IPS-20b (cell line): ENCODE data around the gene EIPR1.

Experiments used
- H3K27ac ChIP-seq: one replicate; pipeline ENCODE4 v1.5.1; 2013; ENCODE audit warnings: low read length
- H3K27me3 ChIP-seq: 2 replicates; pipeline ENCODE4 v1.6.1; 2013; ENCODE audit warnings: mild to moderate bottlenecking, low read length, inconsistent platforms; ENCODE audit not compliant: insufficient read depth
- H3K36me3 ChIP-seq: 2 replicates; pipeline ENCODE4 v1.6.1; 2013; ENCODE audit warnings: low read depth, mild to moderate bottlenecking, inconsistent platforms, low read length, moderate library complexity; ENCODE audit not compliant: insufficient read depth
- H3K4me1 ChIP-seq: 2 replicates; pipeline ENCODE4 v1.6.1; 2013; ENCODE audit warnings: mild to moderate bottlenecking, control low read depth, inconsistent platforms, low read length, moderate library complexity; ENCODE audit not compliant: insufficient read depth
- H3K4me3 ChIP-seq: 2 replicates; pipeline ENCODE4 v1.5.1; 2013; ENCODE audit warnings: mild to moderate bottlenecking, low read length, inconsistent platforms
- H3K9ac ChIP-seq: 2 replicates; pipeline ENCODE4 v1.6.1; 2013; ENCODE audit warnings: low read depth, mild to moderate bottlenecking, inconsistent platforms, low read length, moderate library complexity
- H3K9me3 ChIP-seq: 2 replicates; pipeline ENCODE4 v1.6.1; 2013; ENCODE audit warnings: mild to moderate bottlenecking, low read depth, low read length, inconsistent platforms; ENCODE audit not compliant: insufficient read depth

Gene EIPR1

DNA sequence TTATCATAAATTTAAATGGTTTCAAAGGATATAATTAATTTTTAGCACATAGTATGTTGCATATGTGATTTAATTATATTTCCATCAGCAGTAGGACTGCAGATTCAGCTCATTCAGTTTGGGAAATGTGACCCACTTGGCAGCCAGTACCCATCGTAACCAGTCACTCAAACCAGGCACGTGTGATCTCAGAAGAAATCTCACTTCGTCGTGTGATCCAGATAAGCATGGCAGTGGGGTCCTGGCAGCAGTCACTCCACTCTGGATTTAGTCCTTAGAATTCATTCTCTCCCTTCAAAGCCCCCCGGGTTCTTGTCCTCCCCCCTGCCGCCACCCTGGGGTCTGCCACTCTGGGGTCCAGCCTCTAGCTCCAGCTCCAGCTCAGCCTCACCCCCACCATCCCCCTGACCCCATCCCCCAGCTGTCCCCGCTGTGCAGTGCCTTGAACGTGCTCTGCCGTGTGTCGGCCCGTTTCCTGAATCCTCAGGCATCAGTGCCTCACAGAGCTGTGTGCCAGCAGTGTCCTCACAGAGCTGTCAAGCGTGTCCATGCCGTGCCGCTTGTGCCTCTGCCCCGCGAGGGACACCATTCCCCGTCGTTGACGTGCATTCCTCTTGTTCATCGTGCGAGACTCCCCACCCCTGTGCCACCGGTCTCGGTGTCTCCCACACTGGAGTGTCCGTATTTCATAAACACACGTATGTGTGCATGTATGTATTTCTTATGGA is 36.7 kb upstream of the EIPR1 start:
- no peak overlapping the region for H3K27ac ChIP-seq
- no peaks in the 10 kb centered on the region for H3K27me3 ChIP-seq
- no peaks in the 10 kb centered on the region for H3K9me3 ChIP-seq
- H3K4me1 ChIP-seq = no peaks in the 10 kb centered on the region
- H3K4me3 ChIP-seq = no peak overlapping the region
- H3K36me3 ChIP-seq = peaks cover 16% of the 10 kb centered on the region; the same call in 1 of the 2 replicates
- no peak overlapping the region for H3K9ac ChIP-seq

GRCh38 chr2:3413697-3414096 is 36.1 kb upstream of the EIPR1 start:
- H3K4me1 ChIP-seq = no peaks in the 10 kb centered on the region
- H3K9ac ChIP-seq = no peak overlapping the region
- peaks cover 16% of the 10 kb centered on the region; the same call in 1 of the 2 replicates for H3K36me3 ChIP-seq
- no peak overlapping the region for H3K27ac ChIP-seq
- H3K9me3 ChIP-seq = no peaks in the 10 kb centered on the region
- no peak overlapping the region for H3K4me3 ChIP-seq
- H3K27me3 ChIP-seq = no peaks in the 10 kb centered on the region

DNA sequence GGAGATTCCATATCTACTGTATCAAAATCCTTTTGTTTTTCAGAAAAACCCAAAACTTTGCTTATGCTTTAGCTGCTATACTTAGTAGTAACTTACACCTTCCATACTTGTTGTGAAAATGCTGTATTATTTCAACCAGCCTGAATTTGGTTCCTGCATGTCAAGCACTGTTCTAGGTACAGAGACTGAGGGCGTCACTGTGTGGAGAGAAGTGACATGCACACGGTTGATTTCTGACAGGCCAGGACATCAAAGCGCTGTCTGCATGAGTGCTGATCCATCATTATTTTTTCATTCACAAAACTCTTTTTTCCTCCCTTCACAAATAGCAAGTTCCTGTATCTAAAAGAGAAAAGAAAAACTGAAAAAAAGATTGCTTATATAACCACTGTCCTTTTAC is 33.5 kb upstream of the EIPR1 start:
- peaks cover 16% of the 10 kb centered on the region; the same call in 1 of the 2 replicates for H3K36me3 ChIP-seq
- no peaks in the 10 kb centered on the region for H3K9me3 ChIP-seq
- no peaks in the 10 kb centered on the region for H3K27me3 ChIP-seq
- H3K27ac ChIP-seq = no peak overlapping the region
- H3K9ac ChIP-seq = no peak overlapping the region
- H3K4me1 ChIP-seq = no peaks in the 10 kb centered on the region
- no peak overlapping the region for H3K4me3 ChIP-seq

DNA sequence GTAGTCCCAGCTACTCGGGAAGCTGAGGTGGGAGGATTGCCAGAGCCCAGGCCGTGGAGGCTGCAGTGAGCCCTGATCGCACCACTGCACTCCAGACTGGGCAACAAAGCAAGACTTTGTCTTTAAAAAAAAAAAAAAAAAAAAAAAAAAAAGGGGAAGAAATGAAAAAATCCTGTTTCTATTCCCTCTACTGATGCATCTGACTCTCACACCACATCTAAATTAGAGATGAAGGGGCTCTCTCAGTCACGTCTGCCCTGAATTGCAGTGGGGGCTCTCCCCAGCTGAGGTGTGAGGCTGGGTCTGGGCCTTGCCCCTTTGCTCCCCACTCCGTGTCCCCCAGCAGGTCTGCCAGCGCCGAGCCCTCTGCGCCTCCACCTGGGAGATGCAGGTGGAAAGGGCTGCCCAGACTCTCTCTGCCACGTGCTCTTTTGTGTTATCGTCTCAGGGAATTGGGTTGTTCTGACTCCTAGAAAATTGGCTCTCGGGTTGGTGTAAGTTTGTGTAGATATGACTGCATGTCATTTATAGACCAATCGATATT is 32.1 kb upstream of the EIPR1 start:
- no peak overlapping the region for H3K27ac ChIP-seq
- no peak overlapping the region for H3K9ac ChIP-seq
- peaks cover 21% of the 10 kb centered on the region for H3K36me3 ChIP-seq
- no peaks in the 10 kb centered on the region for H3K9me3 ChIP-seq
- no peak overlapping the region for H3K4me3 ChIP-seq
- H3K4me1 ChIP-seq = no peaks in the 10 kb centered on the region
- no peaks in the 10 kb centered on the region for H3K27me3 ChIP-seq

- Histone ChIP-seq H3K4me3 (no peak overlapping the region), H3K9me3 (no peaks in the 10 kb centered on the region), H3K27ac (no peak overlapping the region), H3K36me3 (peaks cover 23% of the 10 kb centered on the region), H3K9ac (no peak overlapping the region), H3K4me1 (no peaks in the 10 kb centered on the region), H3K27me3 (no peaks in the 10 kb centered on the region)
Observed at GRCh38 chr2:3408781-3409180, 31.2 kb upstream of the EIPR1 start.

- Histone ChIP-seq H3K4me3 (no peak overlapping the region), H3K36me3 (peaks cover 41% of the 10 kb centered on the region)
Observed at GRCh38 chr2:3406501-3406900, 28.9 kb upstream of the EIPR1 start.

DNA sequence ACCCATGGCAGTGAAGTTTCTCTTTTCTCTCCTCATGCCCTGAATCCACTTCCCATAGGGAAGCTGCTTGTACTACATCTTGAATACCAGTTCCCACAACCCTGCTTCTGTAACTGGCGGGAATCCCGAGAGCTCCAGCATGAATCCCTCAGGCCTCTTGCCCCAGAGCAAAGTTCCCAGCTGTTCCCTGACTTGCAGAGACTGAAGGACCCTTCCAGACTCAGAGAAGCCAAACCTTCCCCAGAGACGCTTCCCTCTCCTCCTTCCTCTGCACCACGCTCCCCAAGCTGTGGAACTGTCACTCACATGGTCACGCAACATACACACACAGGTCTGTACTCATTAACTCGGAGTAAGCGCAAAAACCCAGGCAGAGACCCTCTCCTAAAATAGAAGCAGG is 28.3 kb upstream of the EIPR1 start:
- Histone ChIP-seq H3K9ac (no peak overlapping the region), H3K9me3 (no peaks in the 10 kb centered on the region), H3K27me3 (no peaks in the 10 kb centered on the region), H3K27ac (no peak overlapping the region), H3K4me3 (no peak overlapping the region), H3K36me3 (peaks cover 38% of the 10 kb centered on the region), H3K4me1 (no peaks in the 10 kb centered on the region)

More at GRCh38 chr2:3406501-3406900, 28.9 kb upstream of the EIPR1 start:
- Histone ChIP-seq H3K27ac (no peak overlapping the region), H3K4me1 (no peaks in the 10 kb centered on the region), H3K9me3 (no peaks in the 10 kb centered on the region), H3K27me3 (no peaks in the 10 kb centered on the region), H3K9ac (no peak overlapping the region)

- no peaks in the 10 kb centered on the region for H3K4me1 ChIP-seq
- no peaks in the 10 kb centered on the region for H3K27me3 ChIP-seq
- no peak overlapping the region for H3K4me3 ChIP-seq
- no peak overlapping the region for H3K27ac ChIP-seq
- H3K9me3 ChIP-seq = no peaks in the 10 kb centered on the region
- H3K9ac ChIP-seq = no peak overlapping the region
- peaks cover 38% of the 10 kb centered on the region for H3K36me3 ChIP-seq
Observed at GRCh38 chr2:3405307-3405706, 27.7 kb upstream of the EIPR1 start.

- no peak overlapping the region for H3K9ac ChIP-seq
- H3K27me3 ChIP-seq = no peaks in the 10 kb centered on the region
- H3K9me3 ChIP-seq = no peaks in the 10 kb centered on the region
- H3K27ac ChIP-seq = no peak overlapping the region
- peaks cover 38% of the 10 kb centered on the region for H3K36me3 ChIP-seq
- H3K4me3 ChIP-seq = no peak overlapping the region
- peaks cover under 1% of the 10 kb centered on the region; the same call in 1 of the 2 replicates for H3K4me1 ChIP-seq
Observed at GRCh38 chr2:3404349-3404894, 26.8 kb upstream of the EIPR1 start.

GRCh38 chr2:3403587-3404334 is 26.1 kb upstream of the EIPR1 start:
- Histone ChIP-seq H3K27ac (no peak overlapping the region), H3K9ac (no peak overlapping the region), H3K4me3 (no peak overlapping the region), H3K27me3 (no peaks in the 10 kb centered on the region), H3K4me1 (peaks cover 7% of the 10 kb centered on the region), H3K36me3 (peaks cover 41% of the 10 kb centered on the region), H3K9me3 (no peaks in the 10 kb centered on the region)

- no peak overlapping the region; the same call in 1 of the 2 replicates for H3K4me3 ChIP-seq
- peaks cover 10% of the 10 kb centered on the region for H3K4me1 ChIP-seq
- H3K9me3 ChIP-seq = peaks cover 15% of the 10 kb centered on the region; the same call in 1 of the 2 replicates
- H3K27me3 ChIP-seq = no peaks in the 10 kb centered on the region
- H3K27ac ChIP-seq = no peak overlapping the region
- H3K9ac ChIP-seq = no peak overlapping the region
- peaks cover 41% of the 10 kb centered on the region for H3K36me3 ChIP-seq
Observed at GRCh38 chr2:3399829-3400228, 22.2 kb upstream of the EIPR1 start.
